ENCODE measurements around the gene TLR7. TPM values are rescaled to one million over a fixed set of nuclear protein-coding genes. Genes with fewer than 3 reads are reported as not detected.

TLR7 gene
- total and polyA plus RNA-seq, 9 of the 15 experiments (the other 6 are each of a cell fraction or from before 2014, with no cell fraction given), result 0.04 to 0.13 (median 0.07) TPM; not detected in 6

GRCh38 chrX:12921886-12922598 is 55.2 kb downstream of the TLR7 start (continued):
- TF ChIP-seq THRAP3 (IDR thresholded peaks at IDR 0.05; ENCODE audit: borderline replicate concordance), result no peak
- TF ChIP-seq ADNP (tag; IDR thresholded peaks at IDR 0.05), result no peak
- no peak for TF ChIP-seq SIRT6 (IDR thresholded peaks at IDR 0.05; ENCODE audit: low read depth, low read length)
- no peak for TF ChIP-seq ZBTB40 (IDR thresholded peaks at IDR 0.05)
- no peak for TF ChIP-seq ZBTB40 (CRISPR knock-in tag; IDR thresholded peaks at IDR 0.05)
- TF ChIP-seq ZNF592 (IDR thresholded peaks at IDR 0.05), result no peak
